GM21367 (cell line): Measurements from ENCODE around the gene KLHL42.
"Not testable (repeated sequence)": the region's sequence is repeated elsewhere in the genome, so short reads cannot be mapped to it uniquely, and the experiment has no call there.

ENCODE experiments used
- ATAC-seq: cut with Tn5 transposase; IDR thresholded peaks from one replicate; pipeline ENCODE4 v1.9.1; 2021; ENCODE audit not compliant: unreplicated experiment

KLHL42 gene

GRCh38 chr12:27779920-27780611 lies at the start of gene KLHL42, which contains the start of gene MANSC4:
TSS of gene KLHL42 (plus strand) at chr12:27780233. CDS start at chr12:27780331, 98 bp downstream.
TSS of gene MANSC4 (minus strand) at chr12:27780236. CDS start at chr12:27771276, 8,960 bp downstream.
- peak; percentile 73 for ATAC-seq

GRCh38 chr12:27732281-27732680 lies 47.8 kb upstream of the KLHL42 start:
- ATAC-seq = no peak

GRCh38 chr12:27733052-27733656 lies 46.9 kb upstream of the KLHL42 start:
- ATAC-seq = peak; percentile 58

GRCh38 chr12:27733791-27734190 lies 46.2 kb upstream of the KLHL42 start:
- ATAC-seq = no peak

GRCh38 chr12:27734321-27734720 lies 45.7 kb upstream of the KLHL42 start:
- not testable (repeated sequence) for ATAC-seq

- no peak for ATAC-seq
Measured at GRCh38 chr12:27743601-27744000, 36.4 kb upstream of the KLHL42 start.

GRCh38 chr12:27745734-27746133 lies 34.3 kb upstream of the KLHL42 start:
- ATAC-seq = not testable (repeated sequence)

- ATAC-seq = no peak
Measured at GRCh38 chr12:27747111-27747820, 32.8 kb upstream of the KLHL42 start.

- no peak for ATAC-seq
Measured at GRCh38 chr12:27751386-27752047, 28.5 kb upstream of the KLHL42 start.

- no peak for ATAC-seq
Measured at GRCh38 chr12:27754795-27755194, 25.2 kb upstream of the KLHL42 start.

GRCh38 chr12:27756670-27757195 lies 23.3 kb upstream of the KLHL42 start:
- no peak for ATAC-seq

GRCh38 chr12:27762757-27763156 lies 17.3 kb upstream of the KLHL42 start:
- no peak for ATAC-seq

GRCh38 chr12:27766587-27766986 lies 13.4 kb upstream of the KLHL42 start:
- ATAC-seq = no peak

GRCh38 chr12:27769142-27769673 lies 10.8 kb upstream of the KLHL42 start:
- ATAC-seq = no peak

- no peak for ATAC-seq
Measured at GRCh38 chr12:27771481-27772327, 8.3 kb upstream of the KLHL42 start.

- ATAC-seq = no peak
Measured at GRCh38 chr12:27772328-27773049, 7.5 kb upstream of the KLHL42 start.

GRCh38 chr12:27777141-27777540 lies 2.9 kb upstream of the KLHL42 start:
- no peak for ATAC-seq

- ATAC-seq = no peak
Measured at GRCh38 chr12:27778206-27778605, 1.8 kb upstream of the KLHL42 start.

GRCh38 chr12:27779416-27779919 lies 565 bp upstream of the KLHL42 start:
- peak; percentile 6 for ATAC-seq
